ENCODE results near the gene NOXA1.

DNA sequence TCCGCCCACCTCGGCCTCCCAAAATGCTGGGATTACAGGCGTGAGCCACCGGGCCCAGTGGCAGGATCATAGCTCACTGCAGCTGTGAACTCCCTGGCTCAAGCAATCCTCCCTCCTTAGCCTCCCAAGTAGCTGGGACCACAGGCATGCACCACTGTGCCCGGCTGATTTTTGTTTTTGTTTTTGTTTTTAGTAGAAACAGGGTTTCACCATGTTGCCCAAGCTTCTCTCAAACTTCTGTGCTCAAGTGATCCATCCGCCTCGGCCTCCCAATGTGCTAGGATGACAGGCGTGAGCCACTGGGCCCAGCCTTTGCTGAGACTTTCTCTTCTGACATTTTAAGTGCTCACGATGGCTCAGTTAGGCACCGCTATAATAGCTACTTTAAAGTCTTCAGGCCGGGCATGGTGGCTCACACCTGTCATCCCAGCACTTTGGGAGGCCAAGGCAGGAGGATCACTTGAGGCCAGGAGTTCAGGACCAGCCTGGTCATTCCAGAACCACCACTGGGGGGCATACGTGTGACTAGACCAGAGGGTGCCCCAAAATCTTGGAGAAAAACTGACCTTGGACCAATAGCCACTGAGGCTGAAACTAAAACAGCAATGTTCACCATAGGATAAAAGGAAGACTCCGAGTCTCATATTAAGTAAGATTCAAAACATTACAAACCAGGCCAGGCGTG is 21.1 kb downstream of the NOXA1 start:
- no peak for TF ChIP-seq NR3C1 (CRISPR knock-in tag; IDR thresholded peaks at IDR 0.05)
- TF ChIP-seq CTCF (IDR thresholded peaks at IDR 0.05 in 2 of 3, conservative IDR thresholded peaks at IDR 0.05 in 1 of 3; ENCODE audit: insufficient read depth in 2 of 3, low read depth in 1 of 3, low read length in 3 of 3), result peak; percentile 19 to 34 (median 19); a peak in 3 of 6 replicates
- peak in 1 of 2 experiments; percentile 21; a peak in 1 of 4 replicates for TF ChIP-seq RAD21 (CRISPR knock-in tag; conservative IDR thresholded peaks at IDR 0.05 in 1 of 2, IDR thresholded peaks at IDR 0.05 in 1 of 2)
- TF ChIP-seq NUFIP1 (IDR thresholded peaks at IDR 0.05; ENCODE audit: partially characterized antibody), result no peak
- TF ChIP-seq SMC3 (conservative IDR thresholded peaks at IDR 0.05; ENCODE audit: insufficient read depth, low read depth, low read length), result no peak
- TF ChIP-seq THAP7 (CRISPR knock-in tag; IDR thresholded peaks at IDR 0.05), result no peak
- TF ChIP-seq FOXA1 (IDR thresholded peaks at IDR 0.05; ENCODE audit: borderline replicate concordance), result no peak
- no peak for TF ChIP-seq BRD4 (IDR thresholded peaks at IDR 0.05)
- TF ChIP-seq, protein P1, sequence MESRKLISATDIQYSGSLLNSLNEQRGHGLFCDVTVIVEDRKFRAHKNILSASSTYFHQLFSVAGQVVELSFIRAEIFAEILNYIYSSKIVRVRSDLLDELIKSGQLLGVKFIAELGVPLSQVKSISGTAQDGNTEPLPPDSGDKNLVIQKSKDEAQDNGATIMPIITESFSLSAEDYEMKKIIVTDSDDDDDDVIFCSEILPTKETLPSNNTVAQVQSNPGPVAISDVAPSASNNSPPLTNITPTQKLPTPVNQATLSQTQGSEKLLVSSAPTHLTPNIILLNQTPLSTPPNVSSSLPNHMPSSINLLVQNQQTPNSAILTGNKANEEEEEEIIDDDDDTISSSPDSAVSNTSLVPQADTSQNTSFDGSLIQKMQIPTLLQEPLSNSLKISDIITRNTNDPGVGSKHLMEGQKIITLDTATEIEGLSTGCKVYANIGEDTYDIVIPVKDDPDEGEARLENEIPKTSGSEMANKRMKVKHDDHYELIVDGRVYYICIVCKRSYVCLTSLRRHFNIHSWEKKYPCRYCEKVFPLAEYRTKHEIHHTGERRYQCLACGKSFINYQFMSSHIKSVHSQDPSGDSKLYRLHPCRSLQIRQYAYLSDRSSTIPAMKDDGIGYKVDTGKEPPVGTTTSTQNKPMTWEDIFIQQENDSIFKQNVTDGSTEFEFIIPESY (CRISPR knock-in tag; IDR thresholded peaks at IDR 0.05), result no peak
- TF ChIP-seq CEBPG (CRISPR knock-in tag; IDR thresholded peaks at IDR 0.05), result no peak
- TF ChIP-seq CEBPG (tag; conservative IDR thresholded peaks at IDR 0.05 in 1 of 2, IDR thresholded peaks at IDR 0.05 in 1 of 2), result no peak
- TF ChIP-seq TARDBP (IDR thresholded peaks at IDR 0.05), result no peak
- TF ChIP-seq, protein P2, sequence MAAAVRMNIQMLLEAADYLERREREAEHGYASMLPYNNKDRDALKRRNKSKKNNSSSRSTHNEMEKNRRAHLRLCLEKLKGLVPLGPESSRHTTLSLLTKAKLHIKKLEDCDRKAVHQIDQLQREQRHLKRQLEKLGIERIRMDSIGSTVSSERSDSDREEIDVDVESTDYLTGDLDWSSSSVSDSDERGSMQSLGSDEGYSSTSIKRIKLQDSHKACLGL (CRISPR knock-in tag; IDR thresholded peaks at IDR 0.05; ENCODE audit: borderline replicate concordance, poor library complexity, severe bottlenecking), result no peak
- TF ChIP-seq ZNF639 (CRISPR knock-in tag; conservative IDR thresholded peaks at IDR 0.05 in 1 of 2, IDR thresholded peaks at IDR 0.05 in 1 of 2), result no peak
- TF ChIP-seq ZNF133 (CRISPR knock-in tag; IDR thresholded peaks at IDR 0.05), result no peak
